HG03571 (cell line): ENCODE results near the gene KRTAP9-4.
"Not testable (repeated sequence)": the region's sequence is repeated elsewhere in the genome, so short reads cannot be mapped to it uniquely, and the experiment has no call there.

Experiments used
- ATAC-seq: cut with Tn5 transposase; IDR thresholded peaks from one replicate; pipeline ENCODE4 v1.9.1; 2021; ENCODE audit not compliant: unreplicated experiment

Gene KRTAP9-4, protein sequence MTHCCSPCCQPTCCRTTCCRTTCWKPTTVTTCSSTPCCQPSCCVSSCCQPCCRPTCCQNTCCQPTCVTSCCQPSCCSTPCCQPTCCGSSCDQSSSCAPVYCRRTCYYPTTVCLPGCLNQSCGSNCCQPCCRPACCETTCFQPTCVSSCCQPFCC

DNA sequence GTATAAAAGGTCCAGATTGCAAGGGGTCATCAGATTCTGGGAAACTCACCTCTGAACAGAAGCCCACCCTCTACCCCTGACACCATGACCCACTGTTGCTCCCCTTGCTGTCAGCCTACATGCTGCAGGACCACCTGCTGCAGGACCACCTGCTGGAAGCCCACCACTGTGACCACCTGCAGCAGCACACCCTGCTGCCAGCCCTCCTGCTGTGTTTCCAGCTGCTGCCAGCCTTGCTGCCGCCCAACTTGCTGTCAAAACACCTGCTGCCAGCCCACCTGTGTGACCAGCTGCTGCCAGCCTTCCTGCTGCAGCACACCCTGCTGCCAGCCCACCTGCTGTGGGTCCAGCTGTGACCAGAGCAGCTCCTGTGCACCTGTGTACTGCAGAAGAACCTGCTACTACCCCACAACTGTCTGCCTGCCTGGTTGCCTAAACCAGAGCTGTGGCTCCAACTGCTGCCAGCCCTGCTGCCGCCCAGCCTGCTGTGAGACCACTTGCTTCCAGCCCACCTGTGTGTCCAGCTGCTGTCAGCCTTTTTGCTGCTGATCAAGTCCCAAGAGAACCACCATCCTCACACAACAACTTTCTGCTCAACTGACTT, at the start of gene KRTAP9-4:
TSS of gene KRTAP9-4 (plus strand) at position 51 of the 604 bp plus-strand sequence. CDS start at position 85, 34 bp downstream.
- ATAC-seq = not testable (repeated sequence)

DNA sequence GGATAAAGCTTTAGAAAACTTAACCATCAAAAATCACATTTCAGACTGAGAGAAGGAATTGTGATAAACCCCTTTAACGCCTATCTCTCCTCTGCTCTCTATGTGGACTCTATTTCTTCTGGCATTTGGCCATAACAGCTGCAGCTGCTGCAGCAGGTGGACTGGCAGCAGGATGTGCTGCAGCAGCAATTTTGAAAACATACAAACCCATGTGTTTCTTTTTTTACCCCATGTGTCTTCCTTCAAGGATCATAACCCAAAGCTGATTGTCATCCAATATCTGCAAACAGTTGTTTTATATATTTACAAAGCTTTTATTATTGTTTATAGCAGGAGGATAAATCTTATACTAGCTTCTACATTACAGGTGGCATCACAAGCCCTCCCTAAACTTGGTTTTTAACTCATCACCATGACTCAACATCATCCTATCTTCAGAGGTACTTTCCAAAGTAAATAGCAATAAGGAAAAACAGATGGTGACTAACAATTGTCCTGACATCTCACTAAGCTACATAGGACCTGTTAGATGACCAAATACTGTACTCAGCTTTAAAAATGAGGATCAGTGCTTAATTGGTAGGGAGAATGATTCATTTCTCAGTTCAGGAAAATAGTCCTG, 37.5 kb upstream of the KRTAP9-4 start:
- no peak for ATAC-seq

- no peak for ATAC-seq
Measured at GRCh38 chr17:41212524-41213169, 36.8 kb upstream of the KRTAP9-4 start.

GRCh38 chr17:41215681-41216080, 33.8 kb upstream of the KRTAP9-4 start:
- no peak for ATAC-seq

GRCh38 chr17:41223821-41224220, 25.7 kb upstream of the KRTAP9-4 start:
- no peak for ATAC-seq

DNA sequence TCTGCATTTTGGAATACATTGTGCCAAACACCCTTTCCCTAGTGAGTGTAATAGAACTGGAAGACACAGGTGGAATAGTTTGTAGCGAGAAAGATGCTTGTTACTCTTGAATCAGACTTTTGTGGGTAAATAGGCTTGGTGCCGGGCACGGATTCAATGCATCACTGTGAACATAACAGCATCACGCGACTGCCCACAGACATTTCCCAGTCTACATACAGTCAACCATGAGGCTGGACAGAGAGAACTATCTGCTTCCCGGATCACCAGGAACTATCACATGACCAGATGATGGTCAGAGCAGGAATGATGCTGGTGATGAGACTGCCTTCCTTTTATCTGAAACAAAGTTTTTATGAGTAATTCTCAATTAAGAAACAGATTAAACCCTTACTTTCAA, 23.4 kb upstream of the KRTAP9-4 start:
- no peak for ATAC-seq

- ATAC-seq = not testable (repeated sequence)
Measured at GRCh38 chr17:41226598-41227095, 22.8 kb upstream of the KRTAP9-4 start, which contains the start of gene KRTAP9-2. KRTAP9-2 (plus strand) TSS chr17:41226648; CDS start chr17:41226655, 7 bp downstream.

- ATAC-seq = no peak
Measured at GRCh38 chr17:41230094-41230493, 19.4 kb upstream of the KRTAP9-4 start.

- no peak for ATAC-seq
Measured at GRCh38 chr17:41231731-41232130, 17.8 kb upstream of the KRTAP9-4 start.

- ATAC-seq = not testable (repeated sequence)
Measured at GRCh38 chr17:41232399-41233105, 16.9 kb upstream of the KRTAP9-4 start, which contains the start of gene KRTAP9-3. KRTAP9-3 (plus strand) TSS chr17:41232449; CDS start chr17:41232502, 53 bp downstream.

GRCh38 chr17:41237116-41237515, 12.4 kb upstream of the KRTAP9-4 start:
- ATAC-seq = not testable (repeated sequence)

- not testable (repeated sequence) for ATAC-seq
Measured at GRCh38 chr17:41237949-41238437, 11.5 kb upstream of the KRTAP9-4 start, which contains the start of gene KRTAP9-8. KRTAP9-8 (plus strand) TSS chr17:41237999; CDS start chr17:41238052, 53 bp downstream.

DNA sequence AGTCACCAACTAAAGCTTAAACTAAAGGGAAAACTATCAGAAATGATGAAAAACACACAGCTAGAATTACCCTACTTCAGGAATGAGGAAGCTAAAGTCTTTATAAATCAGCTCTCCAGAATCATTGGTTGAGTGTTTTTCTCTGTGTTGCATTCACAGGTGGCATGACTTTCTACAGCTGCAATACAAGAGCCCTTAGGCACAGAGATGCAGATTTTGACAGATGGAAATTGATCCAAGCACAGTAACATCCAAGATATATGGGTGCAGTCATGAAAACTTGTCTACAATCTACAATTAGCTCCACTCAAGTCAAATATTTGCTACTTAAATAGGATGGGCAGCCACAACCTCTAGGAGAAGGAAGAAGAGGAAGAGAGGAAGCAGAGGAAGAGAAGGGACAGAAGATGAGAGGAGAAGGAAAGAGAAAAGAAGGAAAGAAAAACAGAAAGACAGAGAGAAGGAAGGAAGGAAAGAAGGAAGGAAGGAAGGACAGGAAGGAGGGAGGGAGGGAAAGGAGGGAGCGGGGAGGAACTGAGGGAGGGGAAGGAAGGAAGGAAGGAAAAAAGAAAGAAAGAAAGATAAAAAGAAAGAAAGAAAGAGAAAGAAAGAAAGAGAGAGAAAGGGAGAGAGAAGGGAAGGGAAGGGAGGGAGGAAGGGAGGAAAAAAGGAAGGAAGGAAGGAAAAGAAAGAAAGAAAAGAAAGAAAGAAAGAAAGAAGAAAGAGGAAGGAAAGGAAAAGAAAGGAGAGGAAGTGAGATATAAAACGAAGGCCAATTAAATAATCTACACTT, 2.3 kb upstream of the KRTAP9-4 start:
- not testable (repeated sequence) for ATAC-seq

DNA sequence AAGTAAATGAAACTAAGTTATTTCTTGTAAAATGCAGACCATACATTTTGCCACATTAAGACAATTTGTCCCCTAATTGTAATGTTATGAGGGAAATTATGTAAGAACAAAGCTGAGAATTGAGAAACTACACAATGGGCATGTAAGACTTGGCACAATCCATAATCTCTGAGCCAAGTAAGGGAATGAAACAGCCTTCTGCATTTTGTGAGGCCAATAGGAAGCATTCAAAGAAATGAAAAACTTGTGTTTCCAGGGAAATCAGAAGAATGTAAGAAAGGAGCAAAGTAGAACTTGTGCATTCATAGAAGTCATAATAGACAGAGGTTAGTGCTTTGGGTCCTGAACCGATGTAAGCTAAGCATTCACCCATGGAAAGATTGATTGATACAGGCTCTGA, 1.8 kb downstream of the KRTAP9-4 start:
- ATAC-seq = no peak

- no peak for ATAC-seq
Measured at GRCh38 chr17:41254861-41255260, 5.4 kb downstream of the KRTAP9-4 start.

- ATAC-seq = not testable (repeated sequence)
Measured at GRCh38 chr17:41255381-41256290, 6.1 kb downstream of the KRTAP9-4 start, which contains the start of gene KRTAP9-9. KRTAP9-9 (plus strand) TSS chr17:41255384.

DNA sequence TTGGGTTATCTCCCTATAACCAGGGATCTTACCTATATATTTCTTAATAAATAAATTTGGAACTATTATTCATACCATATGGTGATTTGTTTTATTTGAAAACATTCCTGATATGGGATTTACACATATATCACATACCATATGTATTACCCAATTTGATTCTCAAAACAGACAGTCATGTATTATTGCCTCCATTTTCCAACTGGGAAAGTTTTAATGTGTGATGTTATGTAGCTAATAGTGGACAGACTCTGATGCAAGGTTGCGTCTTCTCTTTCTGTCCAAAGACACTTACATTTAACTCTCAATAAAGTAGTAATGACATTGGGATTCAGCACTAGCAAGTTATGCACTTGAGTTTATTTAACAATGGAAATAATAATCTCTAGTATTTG, 6.8 kb downstream of the KRTAP9-4 start:
- no peak for ATAC-seq

DNA sequence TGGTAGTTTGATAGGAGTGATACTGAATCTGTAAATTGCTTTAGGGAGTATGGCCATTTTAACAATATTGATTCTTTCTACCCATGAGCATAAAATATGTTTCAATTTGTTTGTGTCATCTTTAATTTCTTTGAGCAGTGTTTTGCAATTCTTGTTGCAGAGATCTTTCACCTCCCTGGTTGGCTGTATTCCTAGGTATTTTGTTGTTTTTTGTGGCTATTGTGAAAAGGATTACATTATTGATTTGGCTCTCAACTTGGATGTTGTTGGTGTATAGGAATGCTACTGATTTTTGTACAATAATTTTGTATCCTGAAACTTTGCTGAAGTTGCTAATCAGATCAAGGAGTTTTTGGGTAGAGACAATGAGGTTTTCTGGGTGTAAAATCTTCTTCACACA, 8.9 kb downstream of the KRTAP9-4 start:
- no peak for ATAC-seq

DNA sequence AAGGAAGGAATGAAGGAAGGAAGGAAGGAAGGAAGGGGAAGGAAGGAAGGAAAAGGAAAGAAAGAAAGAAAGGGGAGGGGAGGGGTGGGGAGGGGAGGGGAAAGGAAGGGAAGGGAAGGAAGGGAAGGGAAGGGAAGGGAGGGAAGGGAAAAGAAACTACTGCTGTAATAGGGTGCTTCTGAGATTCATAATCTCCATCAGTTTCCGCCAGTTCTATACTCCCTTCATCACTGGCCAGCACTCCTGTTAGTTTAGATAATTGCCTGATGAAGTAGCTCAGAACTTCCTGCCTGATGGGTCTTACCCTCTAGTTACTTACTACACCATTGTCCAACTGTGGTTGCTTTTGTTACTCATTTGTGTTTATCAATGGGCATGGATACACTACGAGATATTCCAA, 13.7 kb downstream of the KRTAP9-4 start:
- no peak for ATAC-seq
